Measurements from ENCODE around the gene CALML5. TPM values are rescaled to one million over a fixed set of nuclear protein-coding genes. Genes with fewer than 3 reads are reported as not detected.

Gene CALML5
- total RNA-seq, 1 experiment from 2014 or later = not detected

GRCh38 chr10:5462841-5463293, 36.5 kb downstream of the CALML5 start (continued):
- TF ChIP-seq ARID4B (CRISPR knock-in tag; IDR thresholded peaks at IDR 0.05; ENCODE audit: borderline replicate concordance) = no peak
- TF ChIP-seq GTF2I (CRISPR knock-in tag; conservative IDR thresholded peaks at IDR 0.05) = no peak
- no peak for TF ChIP-seq KAT7 (CRISPR knock-in tag; IDR thresholded peaks at IDR 0.05; ENCODE audit: borderline replicate concordance)

- peaks cover 62% of the 10 kb centered on the region for H3K4me1 Mint-ChIP-seq
- peaks cover 21% of the 10 kb centered on the region for H3K9me3 Mint-ChIP-seq
- peaks cover 55% of the 10 kb centered on the region for H3K36me3 Mint-ChIP-seq
- no peak overlapping the region for H3K4me3 Mint-ChIP-seq
- no peaks in the 10 kb centered on the region for H3K27me3 Mint-ChIP-seq (ENCODE audit: low read depth)
- ChIA-PET POLR2A (interaction anchor here (1.1 kb wide), 1 partner anchor 16 kb away, joined by 3 read pairs; no protein-coding TSS in a partner anchor), CTCF (interaction anchor here (1.0 to 4.2 kb wide), 8 partner anchors 15 to 168 kb away, joined by 3 to 26 read pairs (median 4); no protein-coding TSS in a partner anchor)
- TF ChIP-seq ATF3 (CRISPR knock-in tag; conservative IDR thresholded peaks at IDR 0.05) (no peak), ZBTB43 (CRISPR knock-in tag; IDR thresholded peaks at IDR 0.05) (no peak), TP53 (CRISPR knock-in tag; IDR thresholded peaks at IDR 0.05) (no peak), E2F5 (CRISPR knock-in tag; IDR thresholded peaks at IDR 0.05) (no peak)
- peak overlapping the region; percentile 63 for H3K27ac Mint-ChIP-seq
- DNase-seq (ENCODE audit: low spot score) (no peak), ATAC-seq (no peak)
Measured at GRCh38 chr10:5461914-5462840, 37.2 kb downstream of the CALML5 start.

- Mint-ChIP-seq H3K27me3 (ENCODE audit: low read depth) (no peaks in the 10 kb centered on the region), H3K36me3 (peaks cover 62% of the 10 kb centered on the region), H3K27ac (no peak overlapping the region), H3K4me3 (no peak overlapping the region), H3K9me3 (peaks cover 21% of the 10 kb centered on the region), H3K4me1 (peaks cover 52% of the 10 kb centered on the region)
- no peak for DNase-seq (ENCODE audit: low spot score)
- ATAC-seq = no peak
- CTCF ChIA-PET = interaction anchor here (1.1 to 4.2 kb wide), 4 partner anchors 14 to 169 kb away, joined by 3 to 26 read pairs (median 11); no protein-coding TSS in a partner anchor
- POLR2A ChIA-PET = interaction anchor here (1.1 kb wide), 1 partner anchor 15 kb away, joined by 3 read pairs; no protein-coding TSS in a partner anchor
- TF ChIP-seq ATF2 (CRISPR knock-in tag; IDR thresholded peaks at IDR 0.05; ENCODE audit: borderline replicate concordance, low read depth) (no peak), ZNF416 (CRISPR knock-in tag; IDR thresholded peaks at IDR 0.05) (no peak)
Measured at GRCh38 chr10:5461203-5461588, 38.2 kb downstream of the CALML5 start.

Data from WTC11 (cell line).